Cardiac muscle cell (in vitro differentiated cells and primary cell): Measurements from ENCODE around the gene PGS1. TPM values are rescaled to one million over a fixed set of nuclear protein-coding genes. Genes with fewer than 3 reads are reported as not detected.

Experiments
- DNase-seq, 2 donors: peaks; one replicate each; pipeline versions ENCODE4 v3.0.0 to v3.0.0-alpha.2; 2010 to 2017; ENCODE audit warnings: low read depth in 1 of 2, low spot score in 1 of 2
- H3K27ac ChIP-seq: fragments of 200-600 bp; sonication (generic); 2 replicates; pipeline ENCODE4 v1.5.1; 2016
- H3K27me3 ChIP-seq: fragments of 200-600 bp; sonication (generic); 2 replicates; pipeline ENCODE4 v1.6.0; 2016; ENCODE audit warnings: control low read depth
- H3K36me3 ChIP-seq: fragments of 200-600 bp; sonication (generic); 2 replicates; pipeline ENCODE4 v1.5.1; 2016; ENCODE audit warnings: control low read depth
- H3K4me1 ChIP-seq: fragments of 200-600 bp; sonication (generic); 2 replicates; pipeline ENCODE4 v1.8.1; 2017; ENCODE audit warnings: low read depth, mild to moderate bottlenecking, mixed run types
- H3K4me3 ChIP-seq: fragments of 200-600 bp; sonication (generic); 2 replicates; pipeline ENCODE4 v1.5.1; 2016; ENCODE audit warnings: mild to moderate bottlenecking
- H3K9me3 ChIP-seq: fragments of 200-600 bp; sonication (generic); 2 replicates; pipeline ENCODE4 v1.5.1; 2017; ENCODE audit warnings: low read depth, mild to moderate bottlenecking, control low read depth
- polyA plus RNA-seq: library from polyadenylated mRNA; unstranded; fragments of >200 nt; fragmentation: Nextera tagmentation; extraction: Ambion mirVana; gene quantifications from 2 replicates; pipeline ENCODE4 v1.2.1, GENCODE V29; 2016
- total RNA-seq: library from RNA; depleted of rRNA; stranded (reverse); fragments of >200 nt; gene quantifications from 2 replicates; pipeline ENCODE4 v1.2.3, GENCODE V29; 2016
- TF ChIP-seq, protein P1 (sequence below): IDR thresholded peaks from 2 replicates; pipeline ENCODE4 v1.5.1; 2012; ENCODE audit warnings: low read depth, mild to moderate bottlenecking, low read length

The PGS1 gene
- total and polyA plus RNA-seq, 2 experiments from 2014 or later, result 46.7 to 64.7 TPM

DNA sequence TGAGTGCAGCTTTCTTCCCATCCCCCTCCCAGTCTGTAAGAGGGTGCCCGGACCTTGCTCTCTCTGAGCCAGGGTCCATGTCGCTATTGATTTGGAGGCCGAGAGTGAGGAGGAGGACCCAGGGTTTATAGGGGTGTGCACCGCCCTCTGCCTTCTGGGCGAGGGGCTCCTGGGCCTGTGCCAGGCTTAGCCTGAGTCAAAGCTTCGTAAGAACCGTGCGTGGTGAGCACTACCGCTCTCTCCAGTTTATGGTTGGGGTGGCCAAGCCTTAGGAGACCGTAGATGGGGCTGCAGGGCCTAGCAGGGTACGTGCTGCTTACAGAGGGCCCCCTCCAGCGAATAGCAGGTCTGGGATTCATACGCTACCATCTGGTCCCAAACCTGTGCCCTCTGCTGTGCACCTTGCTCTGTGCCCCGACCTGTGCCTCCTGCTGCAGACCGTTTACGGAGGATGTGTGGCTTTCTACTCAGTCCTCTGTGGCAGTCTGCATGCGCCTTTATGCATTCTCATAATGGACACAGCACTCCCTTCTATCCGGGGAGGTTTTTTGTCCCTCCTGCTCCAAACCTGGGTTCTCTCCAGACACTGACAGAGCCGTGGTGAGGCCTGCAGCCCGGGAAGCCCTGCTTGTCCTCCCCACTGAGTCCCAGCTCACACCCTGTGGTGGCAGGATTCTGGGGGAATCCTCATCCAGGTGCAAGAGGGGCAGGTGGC, 54.7 kb downstream of the PGS1 start:
- H3K27me3 ChIP-seq, result no peaks in the 10 kb centered on the region
- no peak for DNase-seq
- TF ChIP-seq, protein P1, sequence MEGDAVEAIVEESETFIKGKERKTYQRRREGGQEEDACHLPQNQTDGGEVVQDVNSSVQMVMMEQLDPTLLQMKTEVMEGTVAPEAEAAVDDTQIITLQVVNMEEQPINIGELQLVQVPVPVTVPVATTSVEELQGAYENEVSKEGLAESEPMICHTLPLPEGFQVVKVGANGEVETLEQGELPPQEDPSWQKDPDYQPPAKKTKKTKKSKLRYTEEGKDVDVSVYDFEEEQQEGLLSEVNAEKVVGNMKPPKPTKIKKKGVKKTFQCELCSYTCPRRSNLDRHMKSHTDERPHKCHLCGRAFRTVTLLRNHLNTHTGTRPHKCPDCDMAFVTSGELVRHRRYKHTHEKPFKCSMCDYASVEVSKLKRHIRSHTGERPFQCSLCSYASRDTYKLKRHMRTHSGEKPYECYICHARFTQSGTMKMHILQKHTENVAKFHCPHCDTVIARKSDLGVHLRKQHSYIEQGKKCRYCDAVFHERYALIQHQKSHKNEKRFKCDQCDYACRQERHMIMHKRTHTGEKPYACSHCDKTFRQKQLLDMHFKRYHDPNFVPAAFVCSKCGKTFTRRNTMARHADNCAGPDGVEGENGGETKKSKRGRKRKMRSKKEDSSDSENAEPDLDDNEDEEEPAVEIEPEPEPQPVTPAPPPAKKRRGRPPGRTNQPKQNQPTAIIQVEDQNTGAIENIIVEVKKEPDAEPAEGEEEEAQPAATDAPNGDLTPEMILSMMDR, result no peak
- no peaks in the 10 kb centered on the region for H3K9me3 ChIP-seq
- no peak overlapping the region for H3K4me3 ChIP-seq
- no peak overlapping the region for H3K27ac ChIP-seq
- H3K36me3 ChIP-seq, result peaks cover 3% of the 10 kb centered on the region
- no peaks in the 10 kb centered on the region for H3K4me1 ChIP-seq

DNA sequence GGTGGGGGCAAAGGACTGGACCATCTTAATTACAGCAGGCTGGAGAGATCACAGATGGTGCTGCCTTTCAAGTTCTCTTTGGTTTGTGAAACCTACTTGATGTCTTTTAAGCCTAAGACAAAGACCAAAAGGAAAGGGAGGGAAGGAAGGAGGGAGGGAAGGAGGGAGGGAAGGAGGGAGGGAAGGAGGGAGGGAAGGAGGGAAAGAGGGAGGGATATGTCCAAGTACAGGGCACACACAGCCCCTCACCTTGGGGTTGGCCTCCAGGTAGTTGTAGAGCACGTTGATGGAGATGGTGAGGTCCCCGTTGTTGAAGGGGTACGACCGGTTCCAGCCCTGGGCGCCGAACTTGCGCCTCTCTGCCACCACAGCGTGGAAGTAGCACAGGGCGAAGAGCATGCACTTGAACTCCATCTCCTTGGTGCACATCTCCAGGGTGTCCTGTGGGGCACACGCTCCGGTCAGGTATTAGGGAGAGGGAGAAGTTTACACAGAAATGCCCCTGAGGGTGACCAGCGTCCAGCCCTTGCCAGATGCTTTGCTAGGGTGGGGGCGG, 55.4 kb downstream of the PGS1 start:
- TF ChIP-seq, protein P1, result no peak
- no peak overlapping the region for H3K4me3 ChIP-seq
- H3K27me3 ChIP-seq, result no peaks in the 10 kb centered on the region
- peaks cover 3% of the 10 kb centered on the region for H3K36me3 ChIP-seq
- no peak for DNase-seq
- H3K4me1 ChIP-seq, result no peaks in the 10 kb centered on the region
- H3K9me3 ChIP-seq, result no peaks in the 10 kb centered on the region
- H3K27ac ChIP-seq, result no peak overlapping the region

GRCh38 chr17:78434455-78435329, 56.2 kb downstream of the PGS1 start:
- Histone ChIP-seq H3K27me3 (no peaks in the 10 kb centered on the region), H3K27ac (no peak overlapping the region), H3K36me3 (no peaks in the 10 kb centered on the region), H3K4me1 (no peaks in the 10 kb centered on the region), H3K4me3 (no peak overlapping the region), H3K9me3 (no peaks in the 10 kb centered on the region)
- no peak for DNase-seq
- TF ChIP-seq, protein P1, result no peak

DNA sequence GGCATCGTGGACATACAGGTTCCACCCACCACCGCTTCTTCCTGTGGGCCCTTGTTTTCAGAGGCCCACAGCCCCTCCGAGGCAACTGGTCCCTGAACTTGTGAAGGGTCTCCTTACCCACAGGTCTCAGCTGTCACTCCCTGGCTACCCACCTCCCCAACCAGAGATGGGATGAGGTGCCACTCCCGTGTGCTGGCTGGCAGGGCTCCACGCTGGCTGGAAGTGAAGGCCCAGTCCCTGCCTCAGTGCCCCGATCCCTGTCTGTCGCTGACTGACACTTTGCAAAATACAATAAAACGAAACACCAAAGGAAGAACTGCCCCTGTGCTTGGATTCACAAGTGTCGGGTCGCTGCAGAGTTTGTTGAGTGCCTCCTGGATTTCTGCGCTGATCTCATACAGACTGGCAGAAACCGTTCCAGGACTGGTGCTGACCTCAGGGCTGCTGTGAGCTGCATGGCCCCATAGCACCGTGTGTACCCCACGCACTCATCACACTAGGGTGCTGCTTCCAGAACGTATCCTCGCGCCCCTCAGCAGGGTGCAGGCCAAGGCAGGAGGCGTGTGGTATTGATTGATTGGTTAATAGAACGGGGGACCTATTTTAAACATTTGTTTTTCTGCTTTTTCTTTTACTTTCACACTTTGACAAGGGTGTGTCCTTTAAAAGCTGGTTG, 57.0 kb downstream of the PGS1 start:
- Histone ChIP-seq H3K36me3 (no peaks in the 10 kb centered on the region), H3K4me3 (no peak overlapping the region), H3K4me1 (no peaks in the 10 kb centered on the region), H3K9me3 (no peaks in the 10 kb centered on the region), H3K27ac (no peak overlapping the region), H3K27me3 (no peaks in the 10 kb centered on the region)
- TF ChIP-seq, protein P1, result no peak
- DNase-seq, result no peak

DNA sequence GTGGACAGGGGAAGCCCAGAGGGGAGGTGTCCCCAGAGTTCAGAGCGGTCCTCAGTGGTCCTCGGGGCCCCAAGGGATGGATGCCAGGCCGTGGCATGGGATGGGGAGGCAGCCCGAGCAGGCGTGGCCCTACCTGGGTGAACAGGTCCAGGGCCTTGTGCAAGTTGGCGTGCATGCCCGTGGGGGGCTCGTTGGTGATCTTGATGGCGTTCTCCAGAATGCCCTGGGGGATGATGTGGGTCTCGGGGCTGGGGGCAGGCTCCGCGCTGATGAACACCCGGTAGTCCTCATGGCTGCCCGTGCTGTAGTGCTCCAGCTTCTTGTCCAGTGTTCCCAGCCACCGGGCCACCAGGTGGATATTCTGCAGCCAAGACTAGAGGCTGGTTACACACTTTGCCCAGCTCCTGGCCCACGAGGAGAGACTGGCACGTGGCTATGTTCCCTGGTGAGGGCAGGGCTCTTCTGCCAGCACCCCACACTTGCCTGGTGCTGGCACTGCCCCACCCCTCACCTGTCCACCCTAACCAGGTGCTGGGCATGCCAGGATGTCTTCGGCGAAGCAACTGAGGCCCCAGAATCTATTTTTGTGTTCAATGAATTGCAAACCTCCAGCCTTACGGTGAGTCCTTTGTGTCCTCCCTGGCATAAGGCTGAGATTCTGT, 59.2 kb downstream of the PGS1 start:
- TF ChIP-seq, protein P1, result no peak
- H3K27ac ChIP-seq, result no peak overlapping the region
- DNase-seq, result no peak
- no peaks in the 10 kb centered on the region for H3K27me3 ChIP-seq
- H3K4me1 ChIP-seq, result no peaks in the 10 kb centered on the region
- no peaks in the 10 kb centered on the region for H3K9me3 ChIP-seq
- H3K4me3 ChIP-seq, result no peak overlapping the region
- no peaks in the 10 kb centered on the region for H3K36me3 ChIP-seq
